ENCODE measurements around the gene ACVR2B. TPM values are rescaled to one million over a fixed set of nuclear protein-coding genes. Genes with fewer than 3 reads are reported as not detected.

ACVR2B gene
- total and polyA plus RNA-seq, 8 donors, result 0.61 to 11.0 (median 1.7) TPM

DNA sequence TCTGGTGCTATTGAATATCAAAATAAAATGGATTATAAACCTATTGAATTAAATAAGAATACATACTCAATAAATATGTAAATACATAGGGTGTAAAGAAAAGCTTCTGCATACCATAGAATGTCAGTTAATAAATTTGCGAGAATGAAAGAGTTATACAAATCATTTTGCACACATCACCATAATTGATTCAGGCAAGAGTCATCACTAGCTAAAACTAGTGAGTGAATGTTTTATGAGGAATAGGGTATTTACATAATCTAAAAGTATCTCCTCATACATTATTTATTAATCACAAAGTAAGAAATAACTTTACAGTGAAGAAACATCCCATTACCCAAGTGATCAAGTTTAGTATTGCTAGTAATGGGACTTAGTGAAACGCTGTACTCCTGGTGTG lies 56.0 kb downstream of the ACVR2B start:
- Histone ChIP-seq H3K4me3 (no peak overlapping the region), H3K36me3 (peaks cover 0 to 89% (median 77%) of the 10 kb centered on the region in 4 donors), H3K4me1 (no peaks in the 10 kb centered on the region), H3K27ac (no peak overlapping the region), H3K9me3 (no peaks in the 10 kb centered on the region), H3K27me3 (no peaks in the 10 kb centered on the region)
- WGBS, 5 donors, result 91 to 95% (median 92%) methylated on average over 2 of the region's 2 CpGs
- TF ChIP-seq EP300 (IDR thresholded peaks at IDR 0.05), result no peak
- no peak for TF ChIP-seq POLR2A (IDR thresholded peaks at IDR 0.05)
- TF ChIP-seq, protein P1, sequence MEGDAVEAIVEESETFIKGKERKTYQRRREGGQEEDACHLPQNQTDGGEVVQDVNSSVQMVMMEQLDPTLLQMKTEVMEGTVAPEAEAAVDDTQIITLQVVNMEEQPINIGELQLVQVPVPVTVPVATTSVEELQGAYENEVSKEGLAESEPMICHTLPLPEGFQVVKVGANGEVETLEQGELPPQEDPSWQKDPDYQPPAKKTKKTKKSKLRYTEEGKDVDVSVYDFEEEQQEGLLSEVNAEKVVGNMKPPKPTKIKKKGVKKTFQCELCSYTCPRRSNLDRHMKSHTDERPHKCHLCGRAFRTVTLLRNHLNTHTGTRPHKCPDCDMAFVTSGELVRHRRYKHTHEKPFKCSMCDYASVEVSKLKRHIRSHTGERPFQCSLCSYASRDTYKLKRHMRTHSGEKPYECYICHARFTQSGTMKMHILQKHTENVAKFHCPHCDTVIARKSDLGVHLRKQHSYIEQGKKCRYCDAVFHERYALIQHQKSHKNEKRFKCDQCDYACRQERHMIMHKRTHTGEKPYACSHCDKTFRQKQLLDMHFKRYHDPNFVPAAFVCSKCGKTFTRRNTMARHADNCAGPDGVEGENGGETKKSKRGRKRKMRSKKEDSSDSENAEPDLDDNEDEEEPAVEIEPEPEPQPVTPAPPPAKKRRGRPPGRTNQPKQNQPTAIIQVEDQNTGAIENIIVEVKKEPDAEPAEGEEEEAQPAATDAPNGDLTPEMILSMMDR (IDR thresholded peaks at IDR 0.05), result no peak
- TF ChIP-seq POLR2AphosphoS5 (IDR thresholded peaks at IDR 0.05), result no peak
- no peak for DNase-seq
- intact Hi-C loops (cut with DNase I; ENCODE audit: low total_unique reads), result no loop called here

DNA sequence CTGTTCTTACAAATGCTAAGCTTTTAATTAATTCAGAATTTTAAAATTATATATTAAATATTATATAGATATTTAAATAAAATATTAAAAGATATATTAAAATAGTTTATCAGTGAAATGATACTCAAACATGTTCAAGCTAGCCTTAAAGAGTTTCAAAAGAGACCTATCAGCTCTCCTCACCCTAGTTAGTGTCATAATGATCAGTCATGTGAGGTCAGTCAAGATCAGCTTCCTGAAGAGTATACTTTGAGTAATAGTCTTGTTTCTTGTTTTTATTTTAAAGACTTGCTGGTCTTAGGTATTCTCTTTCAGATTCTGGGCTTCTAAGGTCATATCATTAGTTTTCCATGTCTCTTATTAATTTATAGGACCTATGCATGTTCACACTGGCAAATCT lies 56.9 kb downstream of the ACVR2B start:
- peaks cover 0 to 90% (median 77%) of the 10 kb centered on the region in 4 donors for H3K36me3 ChIP-seq
- intact Hi-C loops (cut with DNase I; ENCODE audit: low total_unique reads), result no loop called here
- H3K4me1 ChIP-seq, result no peaks in the 10 kb centered on the region
- TF ChIP-seq POLR2AphosphoS5 (IDR thresholded peaks at IDR 0.05), result no peak
- no peak for TF ChIP-seq EP300 (IDR thresholded peaks at IDR 0.05)
- TF ChIP-seq, protein P1 (IDR thresholded peaks at IDR 0.05), result no peak
- TF ChIP-seq POLR2A (IDR thresholded peaks at IDR 0.05), result no peak
- no peak for DNase-seq
- H3K27ac ChIP-seq, result no peak overlapping the region
- no peaks in the 10 kb centered on the region for H3K9me3 ChIP-seq
- H3K4me3 ChIP-seq, result no peak overlapping the region
- H3K27me3 ChIP-seq, result no peaks in the 10 kb centered on the region

DNA sequence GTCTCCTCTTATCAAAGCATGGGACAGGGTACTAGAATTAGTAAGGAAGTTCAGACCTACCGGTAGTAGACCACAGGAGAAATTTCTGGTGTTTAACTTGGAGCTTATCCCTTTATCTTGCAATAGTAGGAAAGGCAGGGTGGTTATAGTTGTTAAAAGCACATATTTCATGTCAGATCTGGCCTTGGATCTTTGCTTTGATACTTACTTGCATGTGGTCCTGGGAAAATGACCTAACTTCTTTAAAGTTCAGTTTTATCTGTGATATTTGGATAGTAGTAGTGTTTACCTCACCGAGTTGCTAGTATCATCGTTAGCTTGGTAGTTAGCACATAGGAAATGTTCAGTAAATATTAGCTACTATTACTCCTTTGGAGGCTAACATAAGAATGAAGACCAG lies 57.9 kb downstream of the ACVR2B start:
- 56 to 79% (median 73%) methylated on average over 3 of the region's 3 CpGs for WGBS, 5 donors
- Histone ChIP-seq H3K27ac (no peak overlapping the region), H3K4me3 (no peak overlapping the region), H3K4me1 (no peaks in the 10 kb centered on the region), H3K36me3 (peaks cover 0 to 85% (median 72%) of the 10 kb centered on the region in 4 donors), H3K27me3 (no peaks in the 10 kb centered on the region), H3K9me3 (no peaks in the 10 kb centered on the region)
- no peak for DNase-seq
- intact Hi-C loops (cut with DNase I; ENCODE audit: low total_unique reads), result no loop called here
- TF ChIP-seq, protein P1 (IDR thresholded peaks at IDR 0.05), result no peak
- no peak for TF ChIP-seq POLR2A (IDR thresholded peaks at IDR 0.05)
- no peak for TF ChIP-seq EP300 (IDR thresholded peaks at IDR 0.05)
- no peak for TF ChIP-seq POLR2AphosphoS5 (IDR thresholded peaks at IDR 0.05)

DNA sequence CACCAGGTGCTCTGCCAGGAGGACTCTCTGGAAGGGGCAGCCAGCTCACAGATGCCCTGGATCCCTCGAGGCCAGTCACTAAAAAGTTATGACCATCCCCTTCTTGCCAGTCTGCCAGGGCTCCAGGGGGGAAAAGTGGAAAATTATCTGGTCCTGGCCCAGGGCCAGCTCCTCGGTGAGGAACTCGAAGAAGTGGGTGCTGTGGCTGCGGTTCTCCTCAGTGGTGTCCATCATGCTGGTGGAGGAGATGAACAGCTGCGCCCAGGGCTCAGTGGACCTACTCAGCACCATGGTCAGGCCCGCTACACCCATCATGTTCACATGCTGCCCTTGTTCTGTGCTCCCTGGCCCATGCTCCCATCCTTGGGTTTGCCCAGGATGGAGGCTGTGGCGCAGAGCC lies 61.7 kb downstream of the ACVR2B start:
- TF ChIP-seq EP300 (IDR thresholded peaks at IDR 0.05), result no peak
- TF ChIP-seq, protein P1 (IDR thresholded peaks at IDR 0.05), result no peak
- TF ChIP-seq POLR2AphosphoS5 (IDR thresholded peaks at IDR 0.05), result no peak
- TF ChIP-seq POLR2A (IDR thresholded peaks at IDR 0.05), result no peak
- no peaks in the 10 kb centered on the region for H3K9me3 ChIP-seq
- no peak overlapping the region for H3K4me3 ChIP-seq
- peaks cover 0 to 65% (median 42%) of the 10 kb centered on the region in 4 donors for H3K36me3 ChIP-seq
- H3K27ac ChIP-seq, result no peak overlapping the region
- no peak for DNase-seq
- no peaks in the 10 kb centered on the region for H3K4me1 ChIP-seq
- no peaks in the 10 kb centered on the region for H3K27me3 ChIP-seq
- WGBS, 5 donors, result 90 to 96% (median 94%) methylated on average over 6 to 7 of the region's 7 CpGs
- intact Hi-C loops (cut with DNase I; ENCODE audit: low total_unique reads), result no loop called here

All from stomach (tissue), 9 donors.